NCI-H2107 (cell line): ENCODE measurements around the gene MAP3K13.

ENCODE experiments used
- DNase-seq: peaks from one replicate; lab custom pipeline; 2025; lab: John Stamatoyannopoulos, UW

MAP3K13 gene

DNA sequence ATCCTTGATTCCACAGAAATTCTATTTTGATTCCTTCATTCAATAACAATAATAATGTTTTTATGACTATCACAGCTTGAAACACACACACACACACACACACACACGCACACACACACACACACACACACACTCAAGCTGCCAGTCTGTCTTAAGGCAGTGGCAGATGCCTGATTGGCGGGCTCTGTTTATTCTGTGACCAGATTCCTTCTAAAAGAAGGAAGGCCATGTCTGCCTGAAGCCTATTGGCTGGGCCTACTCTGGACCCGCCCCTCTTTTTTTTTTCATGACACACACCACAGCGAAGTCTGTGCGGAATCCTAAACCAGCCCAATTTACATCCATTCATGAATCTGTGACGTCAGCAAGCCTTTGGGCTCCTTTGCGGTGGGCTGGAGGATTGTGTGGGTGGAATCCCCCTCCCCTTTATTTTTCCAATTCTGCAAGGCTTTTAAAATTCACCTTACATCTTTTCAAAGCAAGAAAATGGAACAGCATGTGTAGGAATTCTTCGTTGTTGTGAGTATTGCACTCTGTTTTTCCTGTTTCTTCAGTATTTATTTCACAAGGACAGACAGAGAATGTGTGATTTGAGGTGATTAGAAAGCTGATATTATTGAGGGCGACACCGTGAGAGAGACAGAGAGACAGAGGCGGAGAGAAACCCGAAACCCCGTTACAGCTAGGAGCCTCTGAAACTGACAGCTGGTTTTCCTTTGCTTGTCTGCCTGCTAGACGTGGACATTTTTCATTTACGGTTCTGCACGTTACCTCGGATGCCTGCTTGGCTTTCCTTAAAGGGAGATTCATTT, at the start of gene MAP3K13:
MAP3K13 (plus strand) TSS at position 287 of the 812 bp plus-strand sequence. CDS start 65,446 bp downstream, outside the sequence.
- peak; percentile 92 for DNase-seq

DNA sequence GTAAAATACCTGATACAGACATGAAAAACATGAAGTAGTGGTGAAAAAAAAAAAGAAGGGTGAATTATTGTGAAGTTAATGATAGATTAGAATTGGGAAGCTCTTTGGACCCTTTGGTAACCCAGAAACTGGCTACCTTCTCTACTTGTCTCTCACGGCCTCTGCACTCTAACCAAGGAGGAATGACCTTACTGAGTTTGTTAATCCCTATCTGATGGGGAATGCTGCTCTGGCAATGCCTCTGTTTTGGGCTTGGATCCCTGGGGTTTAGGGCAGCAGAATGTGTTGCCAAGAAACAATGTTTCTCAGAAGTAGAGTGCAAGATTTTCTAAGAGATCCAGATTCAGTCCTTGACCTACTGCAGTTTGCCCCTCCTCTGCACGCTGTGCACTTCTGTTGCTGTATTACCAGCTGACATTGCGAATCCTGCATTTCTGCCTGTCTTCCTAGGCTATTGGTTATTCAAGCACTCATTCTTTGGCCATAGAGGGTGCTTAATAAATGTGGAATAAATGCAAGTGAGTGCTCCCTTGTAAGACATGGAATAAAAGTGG, 49.2 kb upstream of the MAP3K13 start:
- no peak for DNase-seq

- DNase-seq = no peak
These were observed 46.1 kb upstream of the MAP3K13 start for GRCh38 chr3:185316740-185317412.

GRCh38 chr3:185317674-185318073, 45.3 kb upstream of the MAP3K13 start:
- no peak for DNase-seq

- DNase-seq = no peak
These were observed 44.8 kb upstream of the MAP3K13 start for GRCh38 chr3:185318141-185318540.

GRCh38 chr3:185319801-185320200, 43.1 kb upstream of the MAP3K13 start:
- DNase-seq = no peak

GRCh38 chr3:185320949-185321348, 42.0 kb upstream of the MAP3K13 start:
- DNase-seq = no peak

DNA sequence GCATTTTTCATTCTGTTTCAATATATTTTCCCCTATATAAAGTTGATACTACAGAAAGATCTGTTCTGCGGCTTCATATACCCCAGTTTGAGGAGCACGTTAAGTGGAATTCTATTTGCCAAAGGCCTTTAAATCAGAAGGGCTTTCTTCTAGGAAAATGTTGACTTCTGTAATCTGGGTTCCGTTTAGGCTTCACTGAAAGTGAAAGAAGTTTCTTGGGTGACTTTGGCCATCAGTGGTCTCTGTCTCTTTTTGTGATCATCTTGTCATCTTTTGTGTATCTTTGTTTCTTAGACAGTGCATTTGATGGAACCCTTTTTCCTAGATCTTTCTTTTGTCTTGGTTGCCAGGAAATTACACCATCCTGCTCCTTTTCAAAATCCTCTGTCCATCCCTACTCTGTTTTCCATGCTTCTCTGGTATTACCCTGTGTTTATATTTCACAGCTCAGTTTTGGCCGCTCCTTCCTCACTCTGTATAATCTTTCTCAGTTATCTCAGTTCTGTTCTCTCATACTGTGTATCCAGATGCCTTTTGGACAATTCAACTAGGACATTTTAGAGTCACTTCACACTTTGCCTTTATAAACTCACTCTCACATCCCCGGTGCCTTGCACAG, 40.7 kb upstream of the MAP3K13 start:
- no peak for DNase-seq

GRCh38 chr3:185325946-185326791, 36.8 kb upstream of the MAP3K13 start:
- no peak for DNase-seq

- DNase-seq = no peak
These were observed 35.9 kb upstream of the MAP3K13 start for GRCh38 chr3:185327062-185327461.

- no peak for DNase-seq
These were observed 34.5 kb upstream of the MAP3K13 start for GRCh38 chr3:185328324-185329004.

GRCh38 chr3:185330238-185330637, 32.7 kb upstream of the MAP3K13 start:
- DNase-seq = no peak

GRCh38 chr3:185330644-185331043, 32.3 kb upstream of the MAP3K13 start:
- DNase-seq = peak; percentile 67

DNA sequence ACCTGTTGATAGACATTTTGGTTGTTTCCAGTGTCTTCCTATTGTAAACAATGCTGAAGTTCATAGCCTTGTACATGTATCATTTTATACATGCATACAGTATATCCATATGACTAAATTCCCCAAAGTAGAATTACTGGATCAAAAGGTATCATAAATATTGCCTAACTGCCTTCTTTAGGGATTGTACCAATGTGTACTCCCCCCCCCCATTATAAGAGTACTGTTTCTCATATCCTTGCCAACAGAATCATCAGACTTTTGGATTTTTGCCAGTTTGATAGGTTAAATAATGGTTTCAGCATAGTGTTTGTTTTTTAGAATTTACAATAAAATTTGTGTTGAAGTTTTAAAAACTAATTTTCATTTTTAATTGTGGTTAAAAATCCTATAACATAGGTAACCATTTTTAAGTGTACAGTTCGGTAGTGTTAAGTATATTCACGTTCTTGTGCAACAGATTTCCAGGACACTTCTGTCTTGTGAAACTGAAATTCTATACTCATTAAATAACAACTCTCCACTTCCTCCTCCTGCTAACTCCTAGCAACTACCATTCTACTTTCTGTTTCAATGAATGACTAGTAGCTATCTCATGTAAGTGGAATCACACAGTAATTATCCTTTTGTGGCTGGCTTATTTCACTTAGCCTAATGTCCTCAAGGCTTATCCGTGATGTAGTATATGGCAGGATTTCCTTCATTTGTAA, 30.8 kb upstream of the MAP3K13 start:
- peak; percentile 87 for DNase-seq

DNA sequence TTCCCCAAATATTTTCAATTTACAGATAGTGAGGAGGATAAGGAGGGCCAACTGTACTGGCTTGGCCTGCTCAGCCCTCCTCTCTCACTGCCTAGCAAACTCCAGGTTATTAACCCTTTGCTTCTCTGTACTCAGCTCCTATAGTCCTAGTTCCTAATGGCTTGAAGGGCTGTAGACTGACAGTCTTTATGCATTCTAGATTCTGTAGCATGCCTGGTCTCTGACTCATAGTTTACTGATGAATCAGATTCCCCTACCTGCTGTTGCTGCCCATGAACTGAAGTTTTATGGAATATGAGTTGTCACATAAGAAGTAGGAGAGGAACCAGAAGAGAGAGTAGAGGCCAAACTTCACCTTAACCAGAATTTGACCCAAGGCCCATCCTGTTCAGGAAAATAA, 27.1 kb upstream of the MAP3K13 start:
- DNase-seq = no peak

DNA sequence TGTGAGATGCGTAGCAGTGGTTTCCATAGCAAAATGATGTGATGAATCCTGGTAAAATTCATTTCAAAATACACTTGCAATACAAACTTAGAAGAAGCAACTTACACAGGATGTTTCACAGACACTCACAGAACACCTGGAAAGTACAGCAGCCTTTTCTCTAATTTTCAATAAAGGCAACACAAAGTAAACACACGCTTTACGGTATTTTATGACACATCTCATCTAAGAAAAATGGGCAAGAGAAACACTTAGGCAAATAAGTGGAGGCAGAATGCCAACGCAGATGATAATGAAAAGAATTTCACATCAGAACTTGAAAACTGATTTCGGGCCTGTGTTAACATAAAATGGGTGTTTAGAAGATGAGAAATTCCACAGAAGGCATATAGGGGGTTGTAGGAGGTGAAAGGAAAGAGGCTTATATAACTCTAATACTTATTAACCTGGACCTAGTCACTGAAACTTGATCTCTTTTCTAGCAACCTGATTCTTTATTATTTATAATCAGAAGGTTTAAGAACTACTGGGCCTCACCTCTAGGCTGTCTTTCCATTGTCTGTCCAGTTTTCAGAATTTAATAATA, 25.6 kb upstream of the MAP3K13 start:
- peak; percentile 14 for DNase-seq

GRCh38 chr3:185339945-185340344, 23.0 kb upstream of the MAP3K13 start:
- no peak for DNase-seq

- no peak for DNase-seq
These were observed 22.2 kb upstream of the MAP3K13 start for GRCh38 chr3:185340751-185341150.

GRCh38 chr3:185341616-185342458, 21.1 kb upstream of the MAP3K13 start:
- no peak for DNase-seq
